Tibial nerve (tissue), 4 donors: Measurements from ENCODE around the gene SFMBT2. TPM values are rescaled to one million over a fixed set of nuclear protein-coding genes. Genes with fewer than 3 reads are reported as not detected.

ENCODE experiments used
- DNase-seq, 2 donors: peaks; one replicate each; pipeline ENCODE4 v3.0.0-alpha.2; 2019; ENCODE audit warnings: low spot score in 2 of 2
- H3K27ac ChIP-seq, 4 donors: fragments of 200-600 bp; sonication (generic) in 3 of 4; one replicate each; pipeline ENCODE4 v1.5.1; 2017 to 2019; ENCODE audit warnings: mild to moderate bottlenecking in 1 of 4
- H3K27me3 ChIP-seq, 2 donors: fragments of 200-600 bp; sonication (generic) in 1 of 2; one replicate each; pipeline versions ENCODE4 v1.5.1 to v1.6.0; 2017 to 2019
- H3K36me3 ChIP-seq, 3 donors: fragments of 200-600 bp; sonication (generic); one replicate each; pipeline ENCODE4 v1.5.1; 2018 to 2019
- H3K4me1 ChIP-seq, 4 donors: fragments of 200-600 bp; sonication (generic) in 3 of 4; one replicate each; pipeline ENCODE4 v1.5.1; 2017 to 2019
- H3K4me3 ChIP-seq, 4 donors: fragments of 200-600 bp; sonication (generic) in 3 of 4; one replicate each; pipeline ENCODE4 v1.5.1; 2017 to 2019; ENCODE audit warnings: mild to moderate bottlenecking in 1 of 4, moderate library complexity in 1 of 4
- H3K9me3 ChIP-seq, 4 donors: fragments of 200-600 bp; sonication (generic) in 3 of 4; one replicate each; pipeline ENCODE4 v1.5.1; 2017 to 2019
- CTCF ChIP-seq, 5 experiments: fragments of 200-600 bp in 3 of 5; fragments of 450-650 bp in 2 of 5; sonication (generic) in 3 of 5; IDR thresholded peaks; one replicate each; pipeline ENCODE4 v1.5.1; 2016 to 2019; ENCODE audit warnings: antibody characterized with exemption in 5 of 5, mild to moderate bottlenecking in 3 of 5, moderate library complexity in 2 of 5
- EP300 ChIP-seq, 2 donors: sonication (generic); formaldehyde crosslinking; IDR thresholded peaks; one replicate each; pipeline ENCODE4 v1.6.1; 2017; ENCODE audit warnings: antibody characterized with exemption in 2 of 2, mild to moderate bottlenecking in 1 of 2
- POLR2A ChIP-seq, 2 donors: fragments of 450-650 bp; IDR thresholded peaks; one replicate each; pipeline ENCODE4 v1.6.1; 2017; ENCODE audit warnings: antibody characterized with exemption in 2 of 2, mild to moderate bottlenecking in 2 of 2, moderate library complexity in 2 of 2
- WGBS, 2 donors: methylation state at CpG; one replicate each; pipeline ENCODE4 v1.1.5; 2018; 5-methylcytosine and 5-hydroxymethylcytosine counted together
- total RNA-seq, 4 donors: library from RNA; depleted of rRNA; stranded (reverse); fragments of >200 nt; gene quantifications; one replicate each; pipeline ENCODE4 v1.1.0, GENCODE V29; 2016

Gene SFMBT2
- total RNA-seq, 4 donors from 2014 or later, result 10.2 to 24.0 (median 15.4) TPM

- no peak for DNase-seq
- Histone ChIP-seq H3K27me3 (no peaks in the 10 kb centered on the region), H3K4me3 (no peak overlapping the region), H3K27ac (no peak overlapping the region), H3K36me3 (peaks cover 0 to 35% (median 0%) of the 10 kb centered on the region in 3 donors), H3K4me1 (no peaks in the 10 kb centered on the region), H3K9me3 (peaks cover 0 to 4% (median 0%) of the 10 kb centered on the region in 4 donors)
- WGBS, 2 donors, result 81 to 95% methylated on average over 5 of the region's 5 CpGs
- TF ChIP-seq CTCF (IDR thresholded peaks at IDR 0.05) (no peak), EP300 (IDR thresholded peaks at IDR 0.05) (no peak), POLR2A (IDR thresholded peaks at IDR 0.05) (no peak)
Observed at GRCh38 chr10:7239312-7239985, 171.4 kb downstream of the SFMBT2 start.

- TF ChIP-seq POLR2A (IDR thresholded peaks at IDR 0.05), result no peak
- no peak for TF ChIP-seq CTCF (IDR thresholded peaks at IDR 0.05)
- TF ChIP-seq EP300 (IDR thresholded peaks at IDR 0.05), result no peak
- 87 to 96% methylated on average over 3 of the region's 3 CpGs for WGBS, 2 donors
- no peaks in the 10 kb centered on the region for H3K27me3 ChIP-seq
- H3K27ac ChIP-seq, result no peak overlapping the region
- H3K36me3 ChIP-seq, result peaks cover 0 to 12% (median 0%) of the 10 kb centered on the region in 3 donors
- peaks cover 0 to 12% (median 0%) of the 10 kb centered on the region in 4 donors for H3K4me1 ChIP-seq
- DNase-seq, result no peak
- H3K9me3 ChIP-seq, result peaks cover 0 to 4% (median 0%) of the 10 kb centered on the region in 4 donors
- H3K4me3 ChIP-seq, result no peak overlapping the region
Observed at GRCh38 chr10:7235376-7235775, 175.5 kb downstream of the SFMBT2 start.

GRCh38 chr10:7234109-7234508 is 176.7 kb downstream of the SFMBT2 start:
- 90 to 92% methylated on average over 3 of the region's 3 CpGs for WGBS, 2 donors
- no peak for TF ChIP-seq EP300 (IDR thresholded peaks at IDR 0.05)
- TF ChIP-seq CTCF (IDR thresholded peaks at IDR 0.05), result no peak
- TF ChIP-seq POLR2A (IDR thresholded peaks at IDR 0.05), result no peak
- Histone ChIP-seq H3K4me1 (peaks cover 0 to 12% (median 0%) of the 10 kb centered on the region in 4 donors), H3K4me3 (no peak overlapping the region), H3K27ac (no peak overlapping the region), H3K27me3 (no peaks in the 10 kb centered on the region), H3K36me3 (peaks cover 0 to 10% (median 0%) of the 10 kb centered on the region in 3 donors), H3K9me3 (peaks cover 0 to 4% (median 0%) of the 10 kb centered on the region in 4 donors)
- DNase-seq, result no peak

GRCh38 chr10:7233259-7233991 is 177.4 kb downstream of the SFMBT2 start:
- 67 to 71% methylated on average over 4 of the region's 4 CpGs for WGBS, 2 donors
- Histone ChIP-seq H3K4me3 (no peak overlapping the region), H3K9me3 (peaks cover 0 to 4% (median 0%) of the 10 kb centered on the region in 4 donors), H3K27me3 (no peaks in the 10 kb centered on the region), H3K36me3 (peaks cover 0 to 10% (median 0%) of the 10 kb centered on the region in 3 donors), H3K27ac (peak overlapping the region in 1 of 4 donors; percentile 21), H3K4me1 (peaks cover 0 to 12% (median 0%) of the 10 kb centered on the region in 4 donors)
- TF ChIP-seq EP300 (IDR thresholded peaks at IDR 0.05), result no peak
- TF ChIP-seq CTCF (IDR thresholded peaks at IDR 0.05), result no peak
- no peak for TF ChIP-seq POLR2A (IDR thresholded peaks at IDR 0.05)
- no peak for DNase-seq
